Measurements from ENCODE around the gene SP110.

Gene SP110

DNA sequence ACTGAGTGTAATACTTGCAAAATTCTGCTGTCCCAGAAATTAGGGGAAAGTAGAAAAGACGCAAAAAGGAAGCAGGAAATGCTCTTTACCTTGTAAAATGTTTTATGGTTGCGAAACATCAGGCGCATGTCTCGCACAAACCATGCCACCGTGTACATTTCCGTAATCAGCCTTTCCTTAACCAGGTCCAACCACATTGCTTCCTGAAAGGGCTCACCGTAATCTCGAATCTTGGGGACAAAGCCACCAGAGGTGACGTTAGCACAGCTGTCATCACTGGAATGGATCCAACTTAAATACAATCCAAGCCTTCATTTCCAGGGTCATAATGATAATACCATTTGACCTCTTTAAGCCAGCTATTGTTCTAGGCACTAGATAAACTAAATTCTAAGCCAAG is 49.3 kb downstream of the SP110 start:
- no peak for DNase-seq (ENCODE audit: low read depth, low spot score)

DNA sequence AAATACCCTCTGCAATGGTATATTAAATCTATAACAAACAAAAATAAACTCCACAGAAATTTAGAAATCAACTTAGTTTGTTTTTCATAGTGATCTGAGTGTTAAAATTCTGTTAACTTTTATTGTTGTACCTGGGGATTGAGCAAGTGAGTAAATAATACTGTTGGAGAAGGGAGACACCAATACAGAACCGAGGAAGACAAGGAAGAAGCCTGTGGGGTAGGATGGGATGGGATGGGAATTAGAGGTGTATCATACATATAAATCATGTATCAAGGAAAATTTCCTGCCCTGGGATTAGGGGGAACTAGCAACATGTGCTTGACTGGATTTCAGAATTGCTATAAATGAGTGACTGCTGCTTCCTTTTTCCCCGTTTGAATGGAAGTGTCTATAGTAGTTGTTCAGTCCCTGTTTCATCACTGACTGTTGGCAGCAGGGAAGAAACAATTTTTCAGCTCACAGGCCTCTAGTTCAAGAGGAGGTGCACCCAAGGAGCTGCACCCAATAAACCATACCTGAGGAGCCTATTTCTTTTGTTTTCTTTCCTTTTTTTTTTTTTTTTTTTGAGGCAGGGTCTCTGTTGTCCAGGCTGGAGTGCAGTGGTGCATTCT is 53.1 kb downstream of the SP110 start:
- no peak for DNase-seq (ENCODE audit: low read depth, low spot score)

- no peak for DNase-seq (ENCODE audit: low read depth, low spot score)
These were observed 55.6 kb downstream of the SP110 start for GRCh38 chr2:230164139-230164538.

DNA sequence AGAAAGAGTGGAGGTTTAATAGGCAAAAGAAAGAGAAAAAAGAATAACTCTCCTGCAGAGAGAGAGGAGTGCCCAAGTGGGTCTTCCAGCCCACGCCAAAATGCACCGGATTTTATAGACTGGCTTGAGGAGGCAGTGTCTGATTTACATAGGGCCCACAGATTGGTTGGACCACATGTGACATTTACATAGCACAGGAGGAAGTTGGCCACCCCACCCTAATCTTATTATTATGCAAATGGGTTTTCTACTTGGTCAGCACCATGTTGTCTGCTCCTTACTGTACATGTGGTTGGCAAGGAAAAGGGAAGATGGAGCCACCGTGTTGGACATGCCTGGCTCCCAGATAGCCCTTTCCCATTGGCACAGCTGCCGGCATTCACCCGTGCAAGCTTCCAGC is 56.8 kb downstream of the SP110 start:
- no peak for DNase-seq (ENCODE audit: low read depth, low spot score)

DNA sequence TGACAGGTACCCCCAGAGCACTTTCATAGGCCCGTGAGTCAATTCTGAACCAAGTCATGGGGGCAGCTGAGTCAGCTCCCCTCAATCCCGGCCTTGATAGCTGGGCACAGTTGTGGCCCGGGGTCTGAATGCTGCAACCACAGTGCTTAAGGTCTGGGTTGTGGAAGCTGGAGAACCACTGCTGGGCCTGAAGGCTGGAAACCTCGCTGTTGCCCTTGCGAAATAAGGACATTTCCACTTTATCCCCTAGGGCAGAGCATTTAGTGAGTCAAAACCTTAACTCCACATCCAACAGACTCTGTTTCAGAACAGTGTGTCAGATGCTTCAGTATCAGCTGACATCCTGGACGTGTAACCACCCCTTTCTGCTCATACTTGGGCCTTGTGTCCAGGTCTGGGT is 58.6 kb downstream of the SP110 start:
- DNase-seq (ENCODE audit: low read depth, low spot score) = no peak

- no peak for DNase-seq (ENCODE audit: low read depth, low spot score)
These were observed 59.6 kb downstream of the SP110 start for GRCh38 chr2:230160112-230160660.

GRCh38 chr2:230158468-230158867 is 61.3 kb downstream of the SP110 start:
- DNase-seq (ENCODE audit: low read depth, low spot score) = no peak

- DNase-seq (ENCODE audit: low read depth, low spot score) = no peak
These were observed 62.7 kb downstream of the SP110 start for GRCh38 chr2:230156782-230157699.

DNA sequence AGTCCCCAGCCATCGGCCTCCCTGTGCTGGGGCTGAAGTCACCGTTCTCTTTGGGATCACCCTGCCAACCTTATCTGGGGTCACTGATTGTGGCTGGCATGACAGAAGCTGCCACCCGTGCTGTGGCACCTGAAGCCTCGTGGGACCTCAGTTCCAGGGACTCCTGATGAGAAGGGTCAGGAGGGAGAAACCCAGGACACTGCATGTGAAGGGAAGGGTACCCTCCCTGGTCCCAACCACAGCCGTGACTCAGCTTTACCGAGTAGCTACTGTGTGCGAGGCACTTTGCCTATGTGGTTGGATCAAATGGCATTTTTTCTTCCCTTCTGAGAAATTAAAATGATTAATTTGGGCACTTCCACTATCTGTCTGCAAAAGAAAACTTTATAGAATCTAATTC is 64.4 kb downstream of the SP110 start:
- DNase-seq (ENCODE audit: low read depth, low spot score) = no peak

DNA sequence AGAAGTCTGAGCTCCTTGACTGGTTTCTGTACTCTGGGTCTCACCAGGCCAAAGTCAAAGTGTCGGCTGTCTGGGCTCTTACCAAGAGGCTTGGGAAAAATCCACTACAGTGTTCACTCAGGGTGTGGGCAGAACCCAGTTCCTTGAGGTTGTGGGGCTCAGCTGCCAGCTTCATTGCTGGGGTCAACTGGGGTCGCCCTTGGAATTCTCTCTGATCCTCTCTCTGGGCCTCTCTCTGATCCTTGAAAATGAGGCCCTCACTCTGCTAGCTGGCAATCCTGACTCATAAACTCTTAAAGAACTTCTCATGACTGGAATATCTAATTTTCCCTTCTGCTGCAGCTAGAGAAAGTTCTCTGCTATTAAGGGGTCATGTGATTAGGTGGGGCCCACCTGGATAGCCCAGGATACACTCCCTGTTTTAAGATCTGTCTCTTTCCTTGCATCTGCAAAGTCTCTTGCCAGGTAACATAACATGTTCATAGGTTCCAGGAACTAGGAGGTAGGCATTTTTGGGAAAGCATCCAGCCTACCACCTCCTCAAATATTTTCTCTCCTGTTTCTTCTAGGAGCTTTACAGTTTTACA is 66.3 kb downstream of the SP110 start:
- no peak for DNase-seq (ENCODE audit: low read depth, low spot score)

- DNase-seq (ENCODE audit: low read depth, low spot score) = no peak
These were observed 67.5 kb downstream of the SP110 start for GRCh38 chr2:230152334-230152733.

DNA sequence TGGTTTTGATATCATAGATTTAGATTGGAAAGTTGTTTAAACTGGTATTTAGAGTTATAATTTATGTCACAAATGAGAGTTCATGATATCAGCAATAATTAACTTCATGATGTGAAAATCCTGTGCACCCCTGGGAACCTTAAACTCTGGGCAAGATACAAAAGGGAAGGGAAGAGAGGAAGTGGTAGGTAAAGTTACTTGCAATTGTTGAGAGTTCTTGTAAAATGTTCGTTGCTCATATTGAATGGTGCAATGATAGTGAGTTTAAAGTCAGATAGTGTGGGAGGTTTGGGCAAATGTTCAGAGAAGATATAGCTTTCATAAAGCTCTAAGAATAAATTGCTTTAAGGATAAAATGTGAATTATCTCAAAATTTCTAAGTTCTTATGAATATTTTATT is 75.4 kb downstream of the SP110 start:
- no peak for DNase-seq (ENCODE audit: low read depth, low spot score)

DNA sequence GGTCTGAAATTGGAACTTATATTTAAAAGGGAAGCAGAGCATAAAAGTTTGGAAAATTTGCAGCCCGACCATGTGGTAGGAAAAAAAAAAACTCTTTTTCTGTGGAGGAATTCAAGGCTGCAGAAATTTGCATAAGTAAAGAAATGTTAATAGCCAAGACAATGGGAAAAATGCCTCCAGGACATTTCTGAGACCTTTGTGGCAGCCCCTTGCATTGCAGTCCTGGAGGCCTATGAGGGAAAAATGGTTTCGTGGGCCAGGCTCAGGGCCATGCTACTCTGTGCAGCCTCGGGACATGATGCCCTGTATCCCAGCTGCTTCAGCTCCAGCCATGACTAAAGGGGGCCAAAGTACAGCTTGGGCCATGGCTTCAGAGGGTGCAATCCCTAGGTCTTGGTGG is 79.1 kb downstream of the SP110 start:
- DNase-seq (ENCODE audit: low read depth, low spot score) = no peak

GRCh38 chr2:230137902-230138539 is 81.8 kb downstream of the SP110 start:
- no peak for DNase-seq (ENCODE audit: low read depth, low spot score)

DNA sequence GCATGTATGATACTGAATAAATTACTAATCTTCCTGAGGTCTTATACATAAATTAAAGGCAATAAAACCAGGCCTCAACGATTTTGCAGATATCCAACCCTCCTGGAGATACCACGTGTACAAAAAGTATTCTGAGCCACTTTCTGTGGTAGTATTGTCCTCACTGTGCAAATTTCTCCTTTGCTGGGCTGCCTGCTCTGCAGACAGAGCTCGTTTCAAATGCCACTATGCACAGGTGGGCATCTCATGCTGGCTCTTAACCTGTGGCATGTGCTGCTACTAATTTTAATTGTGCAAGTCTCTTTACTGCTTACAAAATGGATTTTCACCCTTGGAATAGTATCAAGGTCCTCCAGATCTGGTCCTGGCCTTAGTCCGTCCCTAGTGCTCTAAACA is 84.7 kb downstream of the SP110 start:
- no peak for DNase-seq (ENCODE audit: low read depth, low spot score)

DNA sequence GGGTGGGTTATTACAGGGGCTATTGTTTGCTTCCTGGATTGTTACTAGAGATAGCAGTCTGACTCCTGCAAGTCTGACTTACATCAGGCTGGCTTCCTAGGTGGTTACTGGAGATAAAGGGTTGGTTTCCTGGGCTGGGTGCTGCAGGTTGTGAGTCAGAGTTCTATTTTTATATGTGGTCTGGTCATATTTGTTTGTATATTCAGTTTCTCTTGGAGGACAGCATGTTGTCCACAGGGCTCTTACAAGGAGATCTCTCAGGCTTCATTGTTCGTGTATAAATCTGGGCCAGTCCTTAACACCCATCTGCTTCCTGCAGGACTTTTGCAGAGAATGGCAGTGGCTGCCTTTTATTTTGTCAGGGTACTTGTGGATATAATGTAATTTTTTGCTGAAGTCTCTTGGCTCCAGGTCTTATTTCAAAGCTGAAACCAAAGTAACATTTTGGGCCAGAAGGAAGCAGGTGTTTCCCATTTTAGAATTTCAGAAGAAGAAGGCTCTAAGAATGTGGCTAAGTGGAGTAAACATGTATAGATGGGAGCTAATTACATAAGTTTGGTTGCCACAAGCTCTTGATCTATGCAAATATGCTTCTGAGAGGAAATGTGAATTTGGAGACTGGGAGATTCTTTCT is 85.2 kb downstream of the SP110 start:
- no peak for DNase-seq (ENCODE audit: low read depth, low spot score)

GRCh38 chr2:230131366-230131765 is 88.4 kb downstream of the SP110 start:
- no peak for DNase-seq (ENCODE audit: low read depth, low spot score)

DNA sequence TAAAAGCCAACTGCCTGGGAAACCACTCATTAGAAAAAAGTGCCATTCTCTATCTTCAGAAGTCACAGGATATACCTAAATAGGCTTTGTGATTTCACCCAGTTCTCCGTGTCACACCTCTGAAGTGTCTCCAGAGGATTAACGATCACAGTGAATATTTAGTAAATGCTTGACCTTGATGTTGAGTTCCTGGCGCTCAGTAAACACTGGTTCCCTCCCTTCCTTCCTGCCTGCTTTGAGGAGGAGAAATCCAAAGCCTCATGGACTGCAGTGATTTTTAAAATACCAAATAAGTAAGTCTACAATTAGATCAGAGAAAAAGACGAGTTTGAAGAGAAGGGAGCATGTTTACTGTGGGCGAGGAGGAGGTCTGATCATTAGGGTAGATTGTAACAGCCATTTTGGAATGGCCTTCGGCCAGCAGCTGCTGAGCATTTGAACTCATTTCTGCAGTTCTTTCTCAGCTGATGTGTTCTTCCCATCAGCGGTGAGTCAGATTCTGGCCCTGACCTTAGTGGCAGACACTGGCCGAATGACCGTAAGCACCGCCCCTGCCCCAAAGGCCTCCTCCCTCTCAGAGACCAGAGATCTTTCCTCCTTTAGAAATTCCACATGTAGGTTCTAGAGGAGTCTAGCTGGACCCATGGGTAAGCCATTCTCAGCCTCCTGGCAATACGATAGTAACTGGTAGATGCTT is 89.0 kb downstream of the SP110 start:
- no peak for DNase-seq (ENCODE audit: low read depth, low spot score)

DNA sequence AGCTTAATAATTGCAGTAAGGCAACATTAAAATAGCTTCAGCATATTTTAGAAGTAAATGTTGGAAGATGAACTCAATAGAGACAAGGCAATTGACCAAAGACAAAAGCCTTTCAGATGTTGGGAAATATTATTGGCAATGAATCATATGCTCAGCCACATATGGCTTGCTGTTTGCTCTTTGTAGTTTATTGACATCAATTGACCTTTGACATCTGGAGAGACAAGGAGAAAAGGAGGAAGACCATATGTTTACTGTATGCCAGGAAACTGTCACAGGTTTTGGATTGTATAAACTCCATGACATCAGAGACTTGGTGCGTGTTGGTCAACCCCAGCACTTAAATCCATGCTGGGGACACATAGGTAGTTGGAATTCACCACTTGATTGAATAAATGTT is 90.4 kb downstream of the SP110 start:
- no peak for DNase-seq (ENCODE audit: low read depth, low spot score)

GRCh38 chr2:230128623-230129342 is 91.0 kb downstream of the SP110 start:
- no peak for DNase-seq (ENCODE audit: low read depth, low spot score)
